Stromal cell of bone marrow (primary cell): ENCODE results near the gene CADPS2.
A peak's percentile ranks its signal among the peaks of the same experiment; 100 is the strongest.
"Not testable (repeated sequence)": the region's sequence is repeated elsewhere in the genome, so short reads cannot be mapped to it uniquely, and the experiment has no call there.

Experiments used
- DNase-seq: peaks from one replicate; pipeline ENCODE4 v3.0.0-alpha.2; 2012; ENCODE audit warnings: low read depth

The CADPS2 gene

DNA sequence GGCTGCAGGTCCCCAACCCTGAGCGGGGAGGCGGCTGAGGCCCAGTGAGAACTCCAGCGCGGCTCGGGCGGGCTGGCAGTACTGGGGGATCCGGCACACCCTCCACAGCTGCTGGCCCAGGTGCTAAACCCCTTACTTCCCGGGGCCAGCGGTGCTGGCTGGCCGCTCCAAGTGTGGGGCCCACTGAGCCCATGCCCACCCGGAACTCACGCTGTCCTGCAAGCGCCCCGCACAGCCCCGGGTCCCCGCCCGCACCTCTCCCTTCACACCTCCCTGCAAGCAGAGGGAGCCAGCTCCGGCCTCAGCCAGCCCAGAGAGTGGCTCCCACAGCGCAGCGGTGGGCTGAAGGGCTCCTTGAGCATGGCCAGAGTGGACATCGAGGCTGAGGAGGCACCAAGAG is 212.3 kb downstream of the CADPS2 start:
- no peak for DNase-seq

- DNase-seq, result no peak
These were observed 213.7 kb downstream of the CADPS2 start for GRCh38 chr7:122672536-122672935.

DNA sequence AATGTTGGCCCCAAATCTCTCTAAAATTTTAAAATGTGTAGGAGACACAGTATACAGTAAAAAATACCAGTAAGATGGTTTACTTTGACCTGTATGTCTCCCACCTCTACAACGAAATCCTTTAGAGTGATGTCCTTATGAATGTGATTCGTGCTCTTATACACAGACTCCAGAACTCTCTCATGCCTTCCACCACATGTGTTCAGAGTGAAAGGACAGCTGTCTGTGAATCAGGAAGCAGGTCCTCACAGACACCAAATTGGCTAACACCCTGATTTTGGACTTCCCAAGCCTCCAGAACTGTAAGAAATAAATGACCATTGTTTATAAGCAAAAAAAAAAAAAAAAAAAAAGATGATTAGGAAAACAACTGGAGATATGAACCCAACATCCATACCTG is 222.5 kb downstream of the CADPS2 start:
- DNase-seq, result no peak

- no peak for DNase-seq
These were observed 227.4 kb downstream of the CADPS2 start for GRCh38 chr7:122658856-122659255.

DNA sequence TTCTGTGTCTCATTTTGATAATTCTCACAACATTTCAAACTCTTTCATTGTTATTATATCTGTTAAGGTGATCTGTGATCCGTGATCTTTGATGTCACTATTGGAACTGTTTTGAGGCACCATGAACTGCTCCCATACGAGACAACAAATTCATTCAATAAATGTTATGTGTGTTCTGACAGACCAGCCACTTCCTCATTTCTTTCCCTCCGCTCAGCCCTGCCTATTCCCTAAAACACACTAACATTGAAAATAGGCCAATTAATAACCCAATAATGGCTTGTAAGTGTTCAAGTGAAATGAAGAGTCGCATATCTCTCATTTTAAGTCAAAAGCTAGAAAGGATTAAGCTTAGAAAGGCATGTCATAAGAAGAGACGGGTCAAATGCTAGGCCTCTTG is 232.6 kb downstream of the CADPS2 start:
- DNase-seq, result no peak

DNA sequence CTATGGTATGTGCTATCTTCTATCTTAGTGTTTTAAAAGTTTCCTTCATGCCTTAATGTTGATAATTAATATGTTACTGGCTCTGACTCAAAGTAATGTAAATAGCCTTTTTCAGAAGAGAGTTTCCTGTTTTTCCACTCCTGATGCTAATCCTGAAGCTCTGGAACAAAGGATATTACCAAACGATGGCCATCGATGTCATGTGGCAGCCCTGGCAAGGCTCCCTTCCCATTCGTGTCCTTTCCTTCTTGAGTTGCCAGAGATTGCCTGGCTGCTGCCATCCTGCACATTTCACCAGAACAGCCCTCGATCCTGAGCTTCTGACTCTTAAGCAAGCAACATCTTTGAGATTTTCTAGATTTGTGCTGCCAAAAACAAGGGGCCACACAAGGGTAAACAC is 233.4 kb downstream of the CADPS2 start:
- DNase-seq, result no peak

- no peak for DNase-seq
These were observed 234.8 kb downstream of the CADPS2 start for GRCh38 chr7:122651451-122651850.

GRCh38 chr7:122643250-122643649 is 243.0 kb downstream of the CADPS2 start:
- no peak for DNase-seq

DNA sequence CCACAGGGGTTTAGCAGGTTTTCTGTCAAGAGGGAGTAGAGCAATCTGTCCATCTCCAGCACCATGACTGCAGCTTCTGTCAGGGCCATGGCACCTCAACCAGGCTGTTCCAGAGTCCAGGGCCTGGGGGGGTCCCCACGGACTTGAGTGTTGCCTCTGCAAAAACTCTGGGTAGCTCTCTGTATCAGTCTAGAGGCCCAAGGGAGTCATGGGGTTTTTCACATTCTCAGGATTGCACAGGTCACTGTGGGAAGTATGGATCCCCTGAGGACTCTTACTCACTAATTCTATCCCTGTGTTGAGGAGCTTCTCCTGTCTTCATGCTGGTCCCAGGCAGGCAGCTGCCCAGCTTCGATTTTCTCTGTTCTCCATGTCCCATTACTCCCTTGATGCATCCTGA is 247.8 kb downstream of the CADPS2 start:
- no peak for DNase-seq

GRCh38 chr7:122637784-122638183 is 248.5 kb downstream of the CADPS2 start:
- DNase-seq, result no peak

- not testable (repeated sequence) for DNase-seq
These were observed 250.8 kb downstream of the CADPS2 start for GRCh38 chr7:122635481-122635880.

GRCh38 chr7:122633472-122633871 is 252.8 kb downstream of the CADPS2 start:
- no peak for DNase-seq

GRCh38 chr7:122632238-122632637 is 254.0 kb downstream of the CADPS2 start:
- no peak for DNase-seq

DNA sequence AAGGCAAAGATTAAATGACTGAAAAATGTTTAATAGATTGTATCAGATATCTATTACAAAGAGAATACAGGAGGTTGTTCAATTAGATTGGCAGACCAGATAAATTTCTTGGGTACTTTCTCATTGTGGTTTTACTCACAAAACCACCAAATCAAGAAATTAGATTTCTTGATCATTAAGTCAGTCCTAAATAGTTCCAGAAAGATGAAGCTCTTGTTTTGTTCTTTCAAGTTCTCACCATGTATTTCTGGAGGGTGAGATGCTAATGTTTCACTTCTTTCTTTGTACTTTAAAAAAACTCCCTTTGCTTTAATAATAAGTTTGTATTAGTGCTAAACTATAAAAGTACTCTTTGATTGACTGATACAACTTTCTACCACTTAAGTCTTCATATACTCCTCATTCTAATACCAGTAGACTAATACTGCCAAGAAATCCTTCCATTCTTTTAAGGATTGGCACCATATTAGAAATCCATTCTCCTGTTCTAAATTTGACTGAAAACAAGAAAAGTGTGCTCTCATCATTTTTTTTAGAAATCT is 256.8 kb downstream of the CADPS2 start:
- DNase-seq, result no peak

DNA sequence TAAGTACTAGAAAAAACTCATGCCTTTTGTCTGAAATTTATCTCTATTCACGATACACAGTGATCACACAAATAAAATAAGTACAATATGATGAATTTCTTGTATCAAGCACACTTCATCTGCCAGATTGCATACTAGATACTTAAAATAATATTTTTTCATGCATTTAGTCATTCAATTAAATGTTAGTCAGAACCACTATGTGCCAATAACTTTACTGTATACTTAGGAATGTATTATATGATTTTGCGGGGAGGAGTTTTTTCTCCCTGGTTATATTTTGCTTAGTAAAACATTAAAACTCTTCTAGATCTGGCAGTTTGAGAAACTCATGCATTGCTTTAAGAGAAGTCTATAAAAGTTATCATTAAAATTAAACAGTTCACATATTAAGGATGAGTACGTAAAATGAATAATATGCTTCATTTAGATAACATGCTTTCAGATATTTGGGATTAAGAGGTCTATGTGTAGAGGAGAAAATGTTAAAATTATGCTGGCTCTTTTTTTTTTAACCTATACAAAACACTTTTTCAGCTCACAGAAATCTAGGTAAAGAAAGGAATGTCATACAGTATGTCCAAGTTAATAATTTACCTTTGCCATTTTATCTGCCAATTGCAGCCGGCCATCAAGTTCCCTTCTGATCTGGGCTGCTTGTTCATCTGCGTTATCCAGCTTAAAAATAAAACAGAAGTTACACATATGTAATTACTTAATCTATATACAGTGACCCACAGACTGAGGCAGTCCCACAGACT is 257.4 kb downstream of the CADPS2 start:
- DNase-seq, result peak; percentile 52

DNA sequence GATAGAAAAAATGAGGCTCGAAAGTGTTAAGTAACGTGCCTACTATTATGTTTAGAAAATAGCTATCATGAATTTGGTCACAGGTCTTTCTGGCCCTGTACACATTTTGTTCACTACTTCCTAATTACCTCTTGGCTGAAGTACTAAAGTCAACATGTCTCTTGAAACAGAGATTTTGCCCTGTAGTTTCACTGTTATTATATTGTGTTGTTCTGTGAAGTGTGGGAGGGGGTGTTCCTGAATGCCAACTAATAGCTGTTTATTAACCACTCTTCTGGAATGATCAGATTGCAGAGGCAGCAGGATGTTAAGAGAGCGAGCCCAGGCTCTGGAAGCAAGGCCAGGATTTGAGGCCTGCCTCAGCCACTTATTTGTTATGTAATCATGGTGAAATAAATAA is 259.5 kb downstream of the CADPS2 start:
- no peak for DNase-seq

- no peak for DNase-seq
These were observed 263.6 kb downstream of the CADPS2 start for GRCh38 chr7:122622682-122623081.

DNA sequence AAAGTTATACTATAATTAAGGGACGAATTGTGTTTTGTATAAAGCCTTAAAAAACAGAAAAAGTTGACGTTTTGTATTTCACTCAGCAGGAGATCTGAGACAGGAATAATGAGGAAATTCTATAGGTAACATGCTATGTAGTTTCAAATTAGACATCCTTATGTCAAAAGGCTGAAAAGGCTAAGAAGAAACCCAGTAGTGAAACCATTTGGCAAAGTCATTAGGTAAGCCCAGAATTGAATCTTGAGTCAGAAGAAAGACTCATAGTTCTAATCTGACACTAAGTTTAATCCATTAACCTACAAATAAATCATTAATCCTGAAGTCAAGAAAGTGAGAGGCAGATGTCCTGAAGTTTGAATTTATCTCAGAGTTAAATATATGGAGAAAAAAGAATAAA is 266.6 kb downstream of the CADPS2 start:
- no peak for DNase-seq

DNA sequence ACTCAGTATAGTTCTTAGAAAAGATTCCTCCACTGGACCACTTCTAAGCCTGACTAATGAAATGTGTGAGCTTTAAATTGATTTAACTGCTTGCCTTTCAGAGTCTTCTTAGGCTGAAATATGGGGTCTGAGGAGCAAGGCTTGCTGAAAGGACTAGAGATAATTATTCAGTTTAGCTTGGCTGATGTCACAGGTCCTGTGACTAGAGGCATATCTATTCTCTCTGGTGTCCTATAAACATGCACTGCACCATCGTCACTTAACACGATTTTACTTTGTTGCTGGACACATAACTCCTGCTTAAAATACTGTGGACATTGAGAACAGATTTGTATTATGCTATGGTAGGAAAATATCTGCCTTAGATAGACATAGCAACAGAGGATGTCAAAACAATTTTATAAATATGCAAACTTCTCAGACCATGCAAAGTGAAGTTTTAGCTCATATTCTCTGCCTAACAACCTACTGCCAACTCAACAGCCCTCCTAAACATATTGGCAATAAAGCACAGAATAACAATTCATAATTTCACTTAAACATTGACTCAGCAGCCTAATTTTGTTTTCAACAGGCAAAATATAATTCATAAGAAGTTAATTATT is 267.6 kb downstream of the CADPS2 start:
- no peak for DNase-seq

- DNase-seq, result no peak
These were observed 269.3 kb downstream of the CADPS2 start for GRCh38 chr7:122616951-122617350.

- no peak for DNase-seq
These were observed 280.3 kb downstream of the CADPS2 start for GRCh38 chr7:122605929-122606328.

- DNase-seq, result no peak
These were observed 282.0 kb downstream of the CADPS2 start for GRCh38 chr7:122604251-122604650.

DNA sequence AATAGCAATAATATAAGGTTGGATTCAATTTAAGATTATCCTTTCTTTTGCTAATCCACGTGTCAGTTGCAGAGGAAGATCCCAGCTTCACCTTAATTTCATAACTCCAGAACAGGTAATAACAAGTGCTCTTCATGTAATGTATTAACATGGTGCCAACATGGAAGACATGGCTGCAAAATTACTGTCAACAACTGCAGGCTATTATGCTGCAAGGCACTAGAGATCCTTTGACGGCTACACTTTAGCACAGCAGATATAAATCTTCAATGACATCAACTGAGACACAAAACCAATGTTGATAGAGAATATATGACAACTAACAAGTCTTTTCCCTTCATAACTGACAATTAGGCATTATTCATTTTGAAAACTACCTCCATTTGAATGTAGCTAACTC is 283.5 kb downstream of the CADPS2 start:
- no peak for DNase-seq

- DNase-seq, result no peak
These were observed 285.6 kb downstream of the CADPS2 start for GRCh38 chr7:122600630-122601029.
